Astrocyte of the cerebellum (primary cell): ENCODE measurements around the gene GRPEL2.

ENCODE experiments used
- DNase-seq: peaks from one replicate; pipeline ENCODE4 v3.0.0-alpha.2; 2011; ENCODE audit warnings: low read depth
- H3K4me3 ChIP-seq: 2 replicates; pipeline ENCODE4 v1.5.1; 2011; ENCODE audit warnings: mild to moderate bottlenecking, low read depth, low read length, moderate library complexity
- in situ Hi-C: cut with HindIII; loops from 2 replicates; pipeline ENCODE4 v1.10.0; 2017; ENCODE audit warnings: low sequenced_read_pairs
- TF ChIP-seq, protein P1 (sequence below): IDR thresholded peaks from 2 replicates; pipeline ENCODE4 v1.5.1; 2012; ENCODE audit warnings: low read length, low read depth, moderate library complexity, mild to moderate bottlenecking; ENCODE audit errors: missing control alignments

The GRPEL2 gene

DNA sequence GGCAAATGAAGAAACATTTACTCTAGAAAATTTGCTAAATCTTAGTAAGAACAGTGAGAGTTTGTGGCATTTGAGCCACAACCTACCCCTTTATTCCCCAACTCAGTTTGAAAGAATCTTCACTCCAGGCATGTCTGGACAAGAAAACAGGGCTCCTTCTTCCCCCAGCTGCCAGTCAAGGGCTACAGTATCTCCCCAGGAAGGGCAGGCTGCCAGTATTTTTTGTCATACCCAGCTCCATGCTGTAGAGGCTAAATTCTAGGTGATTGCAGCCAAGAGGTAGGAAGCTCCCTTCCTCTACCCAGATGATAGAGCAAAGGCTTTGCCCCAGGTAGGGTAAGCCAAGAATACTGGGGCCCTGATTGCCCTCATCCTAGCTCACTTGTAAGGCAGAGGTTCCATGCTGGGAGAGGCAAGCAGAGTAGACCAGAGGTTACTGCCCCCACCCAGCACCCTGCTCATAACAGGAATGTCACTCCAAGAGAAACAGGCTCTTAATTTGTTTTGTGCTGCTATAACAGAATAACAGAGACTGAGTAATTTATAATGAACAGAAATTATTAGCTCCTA lies 20.0 kb upstream of the GRPEL2 start:
- TF ChIP-seq, protein P1, sequence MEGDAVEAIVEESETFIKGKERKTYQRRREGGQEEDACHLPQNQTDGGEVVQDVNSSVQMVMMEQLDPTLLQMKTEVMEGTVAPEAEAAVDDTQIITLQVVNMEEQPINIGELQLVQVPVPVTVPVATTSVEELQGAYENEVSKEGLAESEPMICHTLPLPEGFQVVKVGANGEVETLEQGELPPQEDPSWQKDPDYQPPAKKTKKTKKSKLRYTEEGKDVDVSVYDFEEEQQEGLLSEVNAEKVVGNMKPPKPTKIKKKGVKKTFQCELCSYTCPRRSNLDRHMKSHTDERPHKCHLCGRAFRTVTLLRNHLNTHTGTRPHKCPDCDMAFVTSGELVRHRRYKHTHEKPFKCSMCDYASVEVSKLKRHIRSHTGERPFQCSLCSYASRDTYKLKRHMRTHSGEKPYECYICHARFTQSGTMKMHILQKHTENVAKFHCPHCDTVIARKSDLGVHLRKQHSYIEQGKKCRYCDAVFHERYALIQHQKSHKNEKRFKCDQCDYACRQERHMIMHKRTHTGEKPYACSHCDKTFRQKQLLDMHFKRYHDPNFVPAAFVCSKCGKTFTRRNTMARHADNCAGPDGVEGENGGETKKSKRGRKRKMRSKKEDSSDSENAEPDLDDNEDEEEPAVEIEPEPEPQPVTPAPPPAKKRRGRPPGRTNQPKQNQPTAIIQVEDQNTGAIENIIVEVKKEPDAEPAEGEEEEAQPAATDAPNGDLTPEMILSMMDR = no peak
- in situ Hi-C loops = no loop called here
- no peak for DNase-seq
- H3K4me3 ChIP-seq = no peak overlapping the region

DNA sequence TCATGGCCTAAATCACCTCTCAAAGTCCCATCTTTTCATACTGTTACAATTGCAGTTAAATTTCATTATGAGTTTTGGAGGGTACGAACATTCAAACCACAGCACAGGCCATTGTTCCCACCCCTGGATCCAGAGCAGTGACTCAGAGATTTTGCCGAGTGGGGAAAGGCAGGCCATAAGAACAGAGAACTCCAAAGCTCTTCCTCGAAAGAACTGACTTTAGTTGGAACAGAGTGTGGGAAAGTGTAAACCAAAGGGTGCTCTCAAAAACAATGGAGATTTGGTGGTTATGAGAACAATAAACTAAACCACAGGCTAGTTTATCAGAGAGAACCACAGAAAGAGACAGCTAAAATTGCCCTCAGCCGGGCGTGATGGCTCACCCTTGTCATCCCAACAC lies 19.4 kb upstream of the GRPEL2 start:
- peak; percentile 36 for DNase-seq
- TF ChIP-seq, protein P1 = no peak
- in situ Hi-C loops = no loop called here
- H3K4me3 ChIP-seq = no peak overlapping the region

DNA sequence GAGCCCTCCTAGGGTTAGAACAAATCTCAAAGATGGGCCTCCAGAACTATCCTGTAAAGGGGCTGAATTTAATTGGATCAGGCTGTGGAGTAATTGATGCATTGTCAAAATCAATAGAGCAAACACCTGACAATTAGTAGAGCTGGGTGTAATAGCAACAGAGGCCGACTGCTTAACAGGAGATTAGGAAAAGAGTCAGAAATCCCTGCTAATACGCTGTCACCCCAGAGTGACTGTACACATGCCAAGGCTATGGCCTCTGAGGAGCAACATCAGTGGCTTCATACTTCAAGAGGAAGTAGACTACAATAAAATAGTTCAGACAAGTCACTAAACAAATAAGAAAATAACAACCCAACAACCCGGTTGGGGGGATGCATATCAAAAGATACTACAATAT lies 18.7 kb upstream of the GRPEL2 start:
- no peak for DNase-seq
- TF ChIP-seq, protein P1 = no peak
- in situ Hi-C loops = no loop called here
- H3K4me3 ChIP-seq = no peak overlapping the region

DNA sequence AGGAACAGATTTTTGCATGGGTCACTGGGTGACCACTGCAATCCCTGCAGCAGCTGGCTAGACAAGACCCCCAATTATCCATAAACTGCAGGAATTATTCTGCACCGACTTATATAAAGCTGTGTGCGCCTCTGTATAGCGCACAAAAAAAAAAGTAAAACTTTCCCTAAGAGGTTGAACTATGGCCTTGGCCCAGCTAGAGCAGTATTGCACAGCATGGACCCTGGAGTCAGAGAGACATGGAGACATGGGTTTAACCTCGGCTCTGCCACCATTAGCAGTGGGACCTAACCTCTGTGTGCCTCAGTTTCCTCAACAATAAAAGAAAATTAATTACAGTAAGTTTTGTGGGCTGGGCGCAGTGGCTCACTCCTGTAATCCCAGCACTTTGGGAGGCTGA lies 17.1 kb upstream of the GRPEL2 start:
- no peak overlapping the region for H3K4me3 ChIP-seq
- in situ Hi-C loops = no loop called here
- DNase-seq = no peak
- TF ChIP-seq, protein P1 = no peak

- no peak overlapping the region for H3K4me3 ChIP-seq
- TF ChIP-seq, protein P1 = no peak
- DNase-seq = no peak
- in situ Hi-C loops = no loop called here
Observed at GRCh38 chr5:149333711-149334443, 11.4 kb upstream of the GRPEL2 start.

GRCh38 chr5:149337736-149338135 lies 7.6 kb upstream of the GRPEL2 start:
- in situ Hi-C loops = no loop called here
- TF ChIP-seq, protein P1 = no peak
- DNase-seq = no peak
- H3K4me3 ChIP-seq = no peak overlapping the region
